HG02938 (cell line): ENCODE results near the gene ZNF469.

Experiments used
- ATAC-seq: cut with Tn5 transposase; IDR thresholded peaks from one replicate; pipeline ENCODE4 v1.9.1; 2021; ENCODE audit warnings: mild to moderate bottlenecking, moderate library complexity; ENCODE audit not compliant: unreplicated experiment

ZNF469 gene

GRCh38 chr16:88382491-88383400 lies at the start of gene ZNF469:
TSS of gene ZNF469 (plus strand) at chr16:88382959. CDS start at chr16:88427471, 44,512 bp downstream.
- no peak for ATAC-seq

GRCh38 chr16:88333848-88334777 lies 48.6 kb upstream of the ZNF469 start:
- ATAC-seq = no peak

- ATAC-seq = no peak
Observed at GRCh38 chr16:88334778-88335720, 47.7 kb upstream of the ZNF469 start.

GRCh38 chr16:88337021-88337420 lies 45.7 kb upstream of the ZNF469 start:
- no peak for ATAC-seq

GRCh38 chr16:88337538-88337937 lies 45.2 kb upstream of the ZNF469 start:
- ATAC-seq = no peak

GRCh38 chr16:88338111-88338510 lies 44.6 kb upstream of the ZNF469 start:
- no peak for ATAC-seq

- no peak for ATAC-seq
Observed at GRCh38 chr16:88338896-88339295, 43.9 kb upstream of the ZNF469 start.

GRCh38 chr16:88339930-88340754 lies 42.6 kb upstream of the ZNF469 start:
- no peak for ATAC-seq

- no peak for ATAC-seq
Observed at GRCh38 chr16:88340755-88341150, 42.0 kb upstream of the ZNF469 start.

- ATAC-seq = no peak
Observed at GRCh38 chr16:88341551-88342290, 41.0 kb upstream of the ZNF469 start.

- ATAC-seq = no peak
Observed at GRCh38 chr16:88342491-88342890, 40.3 kb upstream of the ZNF469 start.

GRCh38 chr16:88343271-88343791 lies 39.4 kb upstream of the ZNF469 start:
- no peak for ATAC-seq

GRCh38 chr16:88344411-88345030 lies 38.2 kb upstream of the ZNF469 start:
- ATAC-seq = no peak

- no peak for ATAC-seq
Observed at GRCh38 chr16:88345031-88345720, 37.6 kb upstream of the ZNF469 start.

- no peak for ATAC-seq
Observed at GRCh38 chr16:88345721-88346560, 36.8 kb upstream of the ZNF469 start.

GRCh38 chr16:88346680-88347505 lies 35.9 kb upstream of the ZNF469 start:
- no peak for ATAC-seq
